ENCODE measurements around the gene C1orf167. TPM values are rescaled to one million over a fixed set of nuclear protein-coding genes. Genes with fewer than 3 reads are reported as not detected.

The C1orf167 gene
- total RNA-seq, 6 experiments from 2014 or later, result not detected

DNA sequence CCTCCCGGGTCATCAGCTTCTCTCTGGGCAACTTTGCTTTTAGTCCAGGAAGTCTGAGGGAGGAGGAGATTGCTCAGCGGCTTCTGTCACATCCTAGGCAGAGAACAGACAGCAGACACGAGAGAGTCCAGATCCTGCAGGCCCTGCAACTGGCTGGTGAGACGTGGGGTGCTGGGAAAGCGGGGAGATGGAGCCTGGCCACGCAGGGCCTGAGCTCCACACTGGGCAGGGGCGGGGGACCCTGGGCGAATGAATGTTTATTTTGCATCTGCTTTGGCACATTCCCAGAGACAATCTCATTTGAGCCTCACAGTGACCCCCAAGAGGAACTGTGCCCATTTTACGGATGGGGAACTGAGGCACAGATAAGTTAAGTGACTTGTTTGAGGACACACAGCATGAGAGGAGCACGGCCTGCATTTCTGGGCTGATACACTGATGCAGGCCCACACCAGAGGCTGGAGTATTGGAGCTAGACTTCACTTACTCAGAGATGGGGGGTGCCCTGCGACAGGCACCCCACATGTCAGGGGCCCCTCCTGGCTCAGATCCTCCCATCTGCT, 9.6 kb downstream of the C1orf167 start:
- Histone ChIP-seq H3K9me3 (no peaks in the 10 kb centered on the region), H3K36me3 (no peaks in the 10 kb centered on the region), H3K27ac (no peak overlapping the region), H3K27me3 (no peaks in the 10 kb centered on the region), H3K4me3 (no peak overlapping the region), H3K4me1 (no peaks in the 10 kb centered on the region)
- ATAC-seq (no peak), DNase-seq (no peak)
- no peak for TF ChIP-seq POLR2A (IDR thresholded peaks at IDR 0.05)
- TF ChIP-seq, protein P1, sequence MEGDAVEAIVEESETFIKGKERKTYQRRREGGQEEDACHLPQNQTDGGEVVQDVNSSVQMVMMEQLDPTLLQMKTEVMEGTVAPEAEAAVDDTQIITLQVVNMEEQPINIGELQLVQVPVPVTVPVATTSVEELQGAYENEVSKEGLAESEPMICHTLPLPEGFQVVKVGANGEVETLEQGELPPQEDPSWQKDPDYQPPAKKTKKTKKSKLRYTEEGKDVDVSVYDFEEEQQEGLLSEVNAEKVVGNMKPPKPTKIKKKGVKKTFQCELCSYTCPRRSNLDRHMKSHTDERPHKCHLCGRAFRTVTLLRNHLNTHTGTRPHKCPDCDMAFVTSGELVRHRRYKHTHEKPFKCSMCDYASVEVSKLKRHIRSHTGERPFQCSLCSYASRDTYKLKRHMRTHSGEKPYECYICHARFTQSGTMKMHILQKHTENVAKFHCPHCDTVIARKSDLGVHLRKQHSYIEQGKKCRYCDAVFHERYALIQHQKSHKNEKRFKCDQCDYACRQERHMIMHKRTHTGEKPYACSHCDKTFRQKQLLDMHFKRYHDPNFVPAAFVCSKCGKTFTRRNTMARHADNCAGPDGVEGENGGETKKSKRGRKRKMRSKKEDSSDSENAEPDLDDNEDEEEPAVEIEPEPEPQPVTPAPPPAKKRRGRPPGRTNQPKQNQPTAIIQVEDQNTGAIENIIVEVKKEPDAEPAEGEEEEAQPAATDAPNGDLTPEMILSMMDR (IDR thresholded peaks at IDR 0.05), result no peak
- 45% methylated on average over 3 of the region's 11 CpGs for WGBS (ENCODE audit: insufficient coverage, low coverage, low lambda C conversion rate, missing lambda C conversion rate)
- intact Hi-C loops (cut with DNase I), result no loop called here

DNA sequence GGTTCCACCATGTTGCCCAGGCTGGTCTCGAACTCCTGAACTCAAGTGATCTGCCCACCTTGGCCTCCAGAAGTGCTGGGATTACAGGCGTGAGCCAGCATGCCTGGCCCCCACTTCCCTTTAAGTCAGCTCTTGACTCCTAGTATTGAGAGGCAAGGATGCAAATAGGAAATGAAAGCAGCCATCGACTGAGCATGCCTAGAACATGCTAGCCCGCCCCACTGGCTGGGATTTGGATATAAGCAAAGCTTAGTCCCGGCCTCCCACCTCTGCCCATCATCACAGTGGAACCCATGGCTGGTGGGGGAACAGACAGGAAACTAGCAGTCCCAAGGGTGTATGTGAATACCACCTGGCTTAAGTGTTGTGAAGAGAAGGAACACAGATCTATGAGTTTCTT, 10.5 kb downstream of the C1orf167 start:
- no peak overlapping the region for H3K4me3 ChIP-seq
- peaks cover 0 to 8% (median 0%) of the 10 kb centered on the region in 4 donors for H3K4me1 ChIP-seq
- no peaks in the 10 kb centered on the region for H3K27me3 ChIP-seq
- 51% methylated on average over 3 of the region's 5 CpGs for WGBS (ENCODE audit: insufficient coverage, low coverage, low lambda C conversion rate, missing lambda C conversion rate)
- H3K27ac ChIP-seq, result no peak overlapping the region
- DNase-seq (no peak), ATAC-seq (no peak)
- TF ChIP-seq POLR2A (IDR thresholded peaks at IDR 0.05), result no peak
- TF ChIP-seq, protein P1 (IDR thresholded peaks at IDR 0.05), result no peak
- intact Hi-C loops (cut with DNase I), result no loop called here
- no peaks in the 10 kb centered on the region for H3K36me3 ChIP-seq
- H3K9me3 ChIP-seq, result no peaks in the 10 kb centered on the region

DNA sequence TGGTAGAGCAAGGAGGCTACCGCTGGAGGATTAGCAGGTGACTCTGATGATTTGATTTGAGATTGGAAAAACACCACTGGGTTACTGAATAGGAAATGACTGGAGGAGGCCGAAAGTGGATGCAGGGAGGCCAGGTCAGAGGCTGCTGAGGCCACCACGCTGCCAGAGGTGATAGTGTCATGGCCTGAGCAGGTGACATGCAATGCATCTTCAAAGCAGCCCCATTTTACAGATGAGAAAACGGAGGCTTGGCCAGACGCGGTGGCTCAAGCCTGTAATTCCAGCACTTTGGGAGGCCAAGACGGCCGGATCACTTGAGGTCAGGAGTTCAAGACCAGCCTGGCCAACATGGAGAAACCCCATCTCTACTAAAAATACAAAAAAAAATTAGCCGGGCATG, 12.8 kb downstream of the C1orf167 start:
- Histone ChIP-seq H3K27me3 (no peaks in the 10 kb centered on the region), H3K9me3 (no peaks in the 10 kb centered on the region), H3K27ac (no peak overlapping the region), H3K4me3 (no peak overlapping the region), H3K4me1 (peaks cover 0 to 14% (median 0%) of the 10 kb centered on the region in 4 donors), H3K36me3 (no peaks in the 10 kb centered on the region)
- 77% methylated on average over 9 of the region's 9 CpGs for WGBS (ENCODE audit: insufficient coverage, low coverage, low lambda C conversion rate, missing lambda C conversion rate)
- DNase-seq, result no peak
- intact Hi-C loops (cut with DNase I), result no loop called here
- ATAC-seq, result no peak
- no peak for TF ChIP-seq POLR2A (IDR thresholded peaks at IDR 0.05)
- TF ChIP-seq, protein P1 (IDR thresholded peaks at IDR 0.05), result no peak

DNA sequence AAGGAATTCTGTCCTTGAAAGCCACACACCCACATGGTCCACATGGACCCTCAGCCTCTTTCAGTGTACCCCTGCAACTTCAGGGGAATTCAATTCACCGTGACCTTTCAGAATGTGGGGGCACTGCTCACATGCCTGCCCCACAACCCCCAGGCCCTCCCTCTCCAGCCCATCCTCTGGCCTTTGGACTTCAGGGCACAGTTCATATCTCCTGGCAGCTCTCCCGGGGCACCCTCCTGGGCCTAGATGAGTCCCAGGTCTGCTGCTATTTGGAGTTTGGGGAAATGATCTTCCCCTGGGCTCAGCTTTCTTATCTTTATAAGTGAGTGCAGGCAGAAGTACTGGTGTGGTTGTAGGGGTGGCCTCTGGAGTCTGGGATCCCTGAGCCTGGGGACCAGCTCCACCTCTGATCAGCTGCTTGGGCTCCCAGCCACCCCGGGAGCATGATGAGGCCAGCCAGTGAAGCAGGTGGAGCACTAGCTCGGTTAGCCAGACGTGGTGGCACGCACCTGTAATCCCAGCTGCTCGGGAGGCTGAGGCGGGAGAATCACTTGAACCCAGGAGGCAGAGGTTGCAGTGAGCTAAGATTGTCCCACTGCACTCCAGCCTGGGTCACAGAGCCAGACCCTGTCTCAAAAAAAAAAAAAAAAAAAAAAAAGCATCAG, 15.8 kb downstream of the C1orf167 start:
- ATAC-seq (peak; percentile 88 to 94 (median 91)), DNase-seq (peak; percentile 79 to 85 (median 83))
- 40% methylated on average over 1 of the region's 8 CpGs for WGBS (ENCODE audit: insufficient coverage, low coverage, low lambda C conversion rate, missing lambda C conversion rate)
- Histone ChIP-seq H3K4me3 (no peak overlapping the region), H3K27ac (peak overlapping the region in 2 of 3 donors; percentile 49 to 56), H3K27me3 (no peaks in the 10 kb centered on the region), H3K36me3 (no peaks in the 10 kb centered on the region), H3K4me1 (peaks cover 0 to 14% (median 0%) of the 10 kb centered on the region in 4 donors), H3K9me3 (no peaks in the 10 kb centered on the region)
- TF ChIP-seq, protein P1 (IDR thresholded peaks at IDR 0.05), result no peak
- TF ChIP-seq POLR2A (IDR thresholded peaks at IDR 0.05), result no peak
- intact Hi-C loops (cut with DNase I), result no loop called here
